Large intestine (tissue), 12 donors: ENCODE data around the gene PLA2G15. TPM values are rescaled to one million over a fixed set of nuclear protein-coding genes. Genes with fewer than 3 reads are reported as not detected.

ENCODE experiments used
- DNase-seq, 2 donors: peaks; one replicate each; pipeline versions ENCODE4 v3.0.0 to v3.0.0-alpha.2; 2013
- H3K27ac ChIP-seq: one replicate; pipeline ENCODE4 v1.5.1; 2013; ENCODE audit warnings: low read length
- H3K27me3 ChIP-seq: 2 replicates; pipeline ENCODE4 v1.6.1; 2013; ENCODE audit warnings: low read length; ENCODE audit not compliant: control insufficient read depth, insufficient read depth
- H3K36me3 ChIP-seq: 2 replicates; pipeline ENCODE4 v1.6.1; 2013; ENCODE audit warnings: low read length; ENCODE audit not compliant: control insufficient read depth, insufficient read depth
- H3K4me1 ChIP-seq: one replicate; pipeline ENCODE4 v1.6.1; 2013; ENCODE audit warnings: low read length; ENCODE audit not compliant: control insufficient read depth, insufficient read depth
- H3K4me3 ChIP-seq: one replicate; pipeline ENCODE4 v1.5.1; 2013; ENCODE audit warnings: low read length
- H3K9me3 ChIP-seq: one replicate; pipeline ENCODE4 v1.6.1; 2013; ENCODE audit warnings: mild to moderate bottlenecking, low read depth, low read length, moderate library complexity; ENCODE audit not compliant: control insufficient read depth
- WGBS: methylation state at CpG from one replicate; pipeline ENCODE4 v1.1.5; 2013; ENCODE audit warnings: low lambda C conversion rate; ENCODE audit not compliant: insufficient coverage; 5-methylcytosine and 5-hydroxymethylcytosine counted together
- long read RNA-seq, 11 donors: transcript quantifications; one replicate each; lab custom pipeline, GENCODE V29; 2026
- polyA plus RNA-seq: library from polyadenylated mRNA; unstranded; fragments of 120-200 nt; gene quantifications from one replicate; pipeline ENCODE4 v1.2.1, GENCODE V29; 2013

Gene PLA2G15, protein sequence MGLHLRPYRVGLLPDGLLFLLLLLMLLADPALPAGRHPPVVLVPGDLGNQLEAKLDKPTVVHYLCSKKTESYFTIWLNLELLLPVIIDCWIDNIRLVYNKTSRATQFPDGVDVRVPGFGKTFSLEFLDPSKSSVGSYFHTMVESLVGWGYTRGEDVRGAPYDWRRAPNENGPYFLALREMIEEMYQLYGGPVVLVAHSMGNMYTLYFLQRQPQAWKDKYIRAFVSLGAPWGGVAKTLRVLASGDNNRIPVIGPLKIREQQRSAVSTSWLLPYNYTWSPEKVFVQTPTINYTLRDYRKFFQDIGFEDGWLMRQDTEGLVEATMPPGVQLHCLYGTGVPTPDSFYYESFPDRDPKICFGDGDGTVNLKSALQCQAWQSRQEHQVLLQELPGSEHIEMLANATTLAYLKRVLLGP
- polyA plus RNA-seq, result 18.7 TPM
- long read RNA-seq, donor 1, partial matches to known transcripts, result 0 of 2 reads
- long read RNA-seq, donor 1, other reads (novel, unspliced or antisense), result 0 of 2 reads
- long read RNA-seq, donor 2, transcript PLA2G15-201 (6 exons, 2,727 nt), result major isoform, 7 of 8 reads
- long read RNA-seq, donor 2, partial matches to known transcripts, result 0 of 8 reads
- long read RNA-seq, donor 2, other reads (novel, unspliced or antisense), result 0 of 8 reads
- long read RNA-seq, donor 3, result 0 reads
- long read RNA-seq, donor 4, result 0 reads
- long read RNA-seq, donor 5, partial matches to known transcripts, result 0 of 1 reads
- long read RNA-seq, donor 5, other reads (novel, unspliced or antisense), result 0 of 1 reads
- long read RNA-seq, donor 6, transcript PLA2G15-201 (6 exons, 2,727 nt), result major isoform, 5 of 6 reads
- long read RNA-seq, donor 6, partial matches to known transcripts, result 0 of 6 reads
- long read RNA-seq, donor 6, other reads (novel, unspliced or antisense), result 0 of 6 reads
- long read RNA-seq, donor 7, partial matches to known transcripts, result 0 of 3 reads
- long read RNA-seq, donor 7, other reads (novel, unspliced or antisense), result 0 of 3 reads
- long read RNA-seq, donor 8, partial matches to known transcripts, result 0 of 5 reads
- long read RNA-seq, donor 8, other reads (novel, unspliced or antisense), result 0 of 5 reads
- long read RNA-seq, donor 9, partial matches to known transcripts, result 0 of 3 reads
- long read RNA-seq, donor 9, other reads (novel, unspliced or antisense), result 0 of 3 reads
- long read RNA-seq, donor 10, partial matches to known transcripts, result 0 of 5 reads
- long read RNA-seq, donor 10, other reads (novel, unspliced or antisense), result 0 of 5 reads
- long read RNA-seq, donor 11, transcript PLA2G15-201 (6 exons, 2,727 nt), result major isoform, 5 of 8 reads
- long read RNA-seq, donor 11, partial matches to known transcripts, result 0 of 8 reads
- long read RNA-seq, donor 11, other reads (novel, unspliced or antisense), result 0 of 8 reads

DNA sequence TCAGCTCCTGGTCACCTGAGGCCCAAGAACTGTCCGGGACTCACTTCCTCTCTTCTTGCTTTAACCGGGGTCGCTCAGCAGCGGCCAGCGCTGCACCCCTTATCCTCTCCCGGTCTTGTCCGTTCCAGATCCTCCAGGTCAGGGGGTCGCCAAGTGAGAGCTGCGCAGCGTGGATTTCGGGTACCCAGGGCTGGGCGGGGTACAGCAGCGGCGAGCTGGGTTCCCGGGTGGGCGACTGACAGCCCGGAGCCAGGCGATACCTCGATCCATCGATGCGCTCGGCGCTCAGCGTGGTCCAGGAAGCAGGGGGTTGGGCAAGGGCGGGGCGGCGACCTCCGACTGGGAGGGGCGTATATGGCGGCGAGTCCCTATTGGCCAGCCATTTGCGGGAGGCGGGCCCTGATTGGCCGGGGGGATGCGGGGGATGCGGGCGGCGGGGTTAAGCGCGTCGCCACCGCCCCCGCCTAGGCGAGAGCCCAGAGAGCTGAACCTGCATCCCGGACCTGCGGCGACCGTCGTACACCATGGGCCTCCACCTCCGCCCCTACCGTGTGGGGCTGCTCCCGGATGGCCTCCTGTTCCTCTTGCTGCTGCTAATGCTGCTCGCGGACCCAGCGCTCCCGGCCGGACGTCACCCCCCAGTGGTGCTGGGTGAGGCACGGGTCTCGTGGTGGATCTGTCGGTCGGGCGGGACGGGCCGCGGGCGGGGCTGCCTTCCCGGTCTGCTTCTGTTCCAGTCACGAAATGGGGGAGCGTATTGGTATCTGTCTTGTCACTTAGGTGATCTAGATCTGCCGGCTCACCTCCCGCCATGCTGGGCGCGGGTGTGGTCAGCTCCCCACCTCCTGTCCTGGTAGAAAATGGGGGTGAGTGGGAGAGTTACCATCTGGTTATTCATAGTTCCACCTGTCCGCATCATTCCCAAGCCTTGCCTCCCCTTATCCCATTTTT, at the start of gene PLA2G15:
TSS of gene PLA2G15 (plus strand) at position 471 of the 951 bp plus-strand sequence. CDS start at position 525, 54 bp downstream.
- H3K36me3 ChIP-seq, result peaks cover 8% of the 10 kb centered on the region
- H3K4me3 ChIP-seq, result peak within 1 kb of the TSS; percentile 95
- H3K9me3 ChIP-seq, result no peaks in the 10 kb centered on the region
- peak within 1 kb of the TSS; percentile 54 for H3K27ac ChIP-seq
- peaks cover 28% of the 10 kb centered on the region for H3K4me1 ChIP-seq
- peak; percentile 94 to 97 for DNase-seq
- H3K27me3 ChIP-seq, result no peaks in the 10 kb centered on the region
- WGBS, result no CpG with 5 or more reads among the region's 75 CpGs

DNA sequence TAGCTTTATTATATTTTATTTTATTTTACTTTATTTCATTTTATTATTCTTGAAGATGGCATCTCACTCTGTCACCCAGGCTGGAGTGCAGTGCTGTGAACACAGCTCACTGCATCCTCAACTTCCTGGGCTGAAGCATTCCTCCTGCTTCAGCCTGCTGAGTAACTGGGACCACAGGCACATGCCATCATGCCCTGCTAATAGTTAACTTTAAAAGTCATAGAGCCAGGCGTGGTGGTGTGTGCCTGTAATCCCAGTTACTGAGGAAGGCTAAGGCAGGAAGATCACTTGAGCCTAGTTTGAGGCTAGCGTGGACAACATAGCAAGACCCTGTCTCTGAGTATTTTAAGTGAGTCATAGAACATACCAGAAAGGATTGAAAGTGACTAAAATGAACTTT, 47.9 kb upstream of the PLA2G15 start:
- DNase-seq, result no peak
- no peak overlapping the region for H3K4me3 ChIP-seq
- no peaks in the 10 kb centered on the region for H3K4me1 ChIP-seq
- no CpG with 5 or more reads among the region's 2 CpGs for WGBS
- H3K27me3 ChIP-seq, result no peaks in the 10 kb centered on the region
- H3K27ac ChIP-seq, result no peak overlapping the region
- peaks cover 22% of the 10 kb centered on the region for H3K36me3 ChIP-seq
- H3K9me3 ChIP-seq, result no peaks in the 10 kb centered on the region

DNA sequence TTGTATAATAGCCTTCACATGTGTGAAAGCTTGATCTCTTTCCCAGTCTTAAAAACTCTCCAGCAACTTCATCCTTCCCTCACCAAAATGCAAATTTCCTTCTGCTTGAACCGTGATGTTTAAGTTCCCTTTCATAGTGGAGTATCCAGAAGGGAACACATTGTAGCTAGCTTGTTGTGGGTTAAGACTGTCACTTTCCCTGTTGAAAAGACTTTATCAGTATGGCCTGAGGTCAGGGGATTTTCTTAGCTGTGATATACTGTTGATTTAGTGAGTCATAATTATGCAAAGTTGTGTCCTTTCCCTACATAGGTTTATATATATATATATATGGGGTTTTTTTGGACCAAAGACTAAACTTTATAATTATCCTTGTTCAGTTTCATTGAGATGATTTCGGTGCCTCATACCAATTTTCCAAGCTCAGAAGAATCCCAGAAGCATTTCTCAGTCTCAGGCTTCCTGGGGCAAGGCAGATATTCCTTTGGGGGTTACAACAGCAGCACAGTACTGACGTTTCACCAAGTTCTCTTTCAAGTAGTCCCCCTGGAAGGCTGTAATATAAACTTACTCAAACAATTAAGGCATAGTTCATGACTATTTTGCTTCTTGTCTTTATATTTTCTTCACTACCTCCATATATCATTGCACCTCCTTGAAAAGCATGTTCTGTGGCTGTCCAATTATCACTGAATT, 44.9 kb upstream of the PLA2G15 start:
- no peaks in the 10 kb centered on the region for H3K9me3 ChIP-seq
- DNase-seq, result no peak
- no peak overlapping the region for H3K27ac ChIP-seq
- H3K4me3 ChIP-seq, result no peak overlapping the region
- 33% methylated on average over 1 of the region's 3 CpGs for WGBS
- H3K27me3 ChIP-seq, result no peaks in the 10 kb centered on the region
- H3K4me1 ChIP-seq, result no peaks in the 10 kb centered on the region
- peaks cover 8% of the 10 kb centered on the region for H3K36me3 ChIP-seq

DNA sequence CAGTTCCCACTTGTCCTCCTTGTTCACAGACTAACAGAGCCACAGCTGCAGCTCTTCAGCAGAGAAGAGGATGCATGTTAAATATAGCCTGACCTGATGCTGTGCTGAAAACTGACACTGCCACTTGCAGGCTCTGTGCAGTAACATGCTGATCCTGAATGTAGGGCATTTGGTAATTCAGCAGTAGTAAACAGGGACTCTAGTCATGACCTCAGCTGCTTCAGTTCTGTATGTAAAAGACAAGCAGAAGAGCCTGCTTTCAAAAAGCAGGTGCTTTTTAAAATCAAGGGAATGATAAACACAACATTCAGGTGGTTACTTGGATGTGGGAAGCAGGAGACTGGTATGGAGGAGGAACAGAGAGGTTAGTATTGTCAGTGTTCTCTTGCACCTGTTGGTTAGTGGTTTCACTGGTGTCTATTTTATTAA, 43.1 kb upstream of the PLA2G15 start:
- no peak overlapping the region for H3K4me3 ChIP-seq
- H3K36me3 ChIP-seq, result peaks cover 8% of the 10 kb centered on the region
- H3K9me3 ChIP-seq, result no peaks in the 10 kb centered on the region
- DNase-seq, result no peak
- H3K27ac ChIP-seq, result no peak overlapping the region
- H3K4me1 ChIP-seq, result no peaks in the 10 kb centered on the region
- no peaks in the 10 kb centered on the region for H3K27me3 ChIP-seq

DNA sequence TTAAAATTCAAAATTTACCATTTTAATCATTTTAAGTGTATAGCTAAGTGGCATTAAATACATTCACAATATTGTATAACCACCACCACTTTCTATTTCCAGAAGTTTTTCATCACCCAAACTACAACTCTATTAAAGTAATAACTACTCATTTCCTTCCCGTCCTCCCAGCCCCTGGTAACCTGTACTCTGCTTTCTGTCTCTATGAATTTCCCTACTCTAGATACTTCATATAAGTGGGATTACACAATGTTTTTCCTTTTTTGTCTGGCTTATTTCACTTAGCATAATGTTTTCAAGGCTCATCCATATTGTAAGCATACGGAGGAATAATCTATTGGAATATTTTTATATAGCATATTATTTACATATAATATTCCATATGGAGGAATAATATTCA, 38.9 kb upstream of the PLA2G15 start:
- Histone ChIP-seq H3K4me3 (no peak overlapping the region), H3K27me3 (no peaks in the 10 kb centered on the region), H3K4me1 (no peaks in the 10 kb centered on the region), H3K27ac (no peak overlapping the region), H3K9me3 (no peaks in the 10 kb centered on the region), H3K36me3 (peaks cover 5% of the 10 kb centered on the region)
- 100% methylated on average over 1 of the region's 2 CpGs for WGBS
- no peak for DNase-seq

DNA sequence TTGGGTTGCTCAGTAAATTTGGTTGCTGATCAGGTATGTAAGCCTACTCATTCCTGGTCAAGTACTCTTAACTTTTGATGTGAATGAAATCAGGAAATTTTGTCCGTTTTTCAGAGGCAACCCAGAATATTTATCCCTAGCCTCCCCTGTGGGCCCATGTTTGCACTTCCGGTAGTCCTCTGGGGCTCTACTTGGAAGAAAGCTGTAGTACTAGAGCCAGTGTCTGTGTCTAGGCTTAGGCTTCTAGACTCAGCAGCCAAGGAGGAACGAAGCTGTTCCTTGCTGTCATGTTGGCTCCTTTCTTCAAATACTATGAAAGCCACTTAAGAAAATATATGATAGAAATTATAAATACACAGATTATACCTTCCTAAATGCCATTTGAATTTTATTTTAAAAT, 30.4 kb upstream of the PLA2G15 start:
- no CpG with 5 or more reads among the region's 3 CpGs for WGBS
- Histone ChIP-seq H3K9me3 (no peaks in the 10 kb centered on the region), H3K27ac (no peak overlapping the region), H3K36me3 (peaks cover 8% of the 10 kb centered on the region), H3K4me3 (no peak overlapping the region), H3K4me1 (no peaks in the 10 kb centered on the region), H3K27me3 (no peaks in the 10 kb centered on the region)
- DNase-seq, result no peak

DNA sequence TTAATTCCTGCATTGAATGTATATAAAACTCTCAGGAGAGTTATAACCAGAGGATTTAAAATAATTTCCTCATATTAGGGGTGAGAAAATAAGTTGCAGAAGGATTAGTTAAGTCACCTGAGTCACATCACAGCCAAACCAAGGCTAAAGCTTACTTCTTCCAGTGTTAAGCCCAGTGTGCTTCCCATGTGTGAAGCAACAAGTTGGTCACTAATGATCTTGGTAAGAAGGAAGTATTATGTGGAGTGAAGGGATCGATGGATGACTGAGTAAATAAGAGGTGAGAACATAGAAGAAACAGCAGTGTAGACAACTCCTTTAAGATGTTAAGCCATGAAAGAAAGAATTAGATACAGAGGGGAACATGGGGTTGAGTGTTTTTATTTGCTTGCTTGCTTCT, 29.9 kb upstream of the PLA2G15 start:
- no peaks in the 10 kb centered on the region for H3K4me1 ChIP-seq
- no peak for DNase-seq
- no peak overlapping the region for H3K4me3 ChIP-seq
- H3K36me3 ChIP-seq, result peaks cover 9% of the 10 kb centered on the region
- no peaks in the 10 kb centered on the region for H3K9me3 ChIP-seq
- WGBS, result 88% methylated on average over 1 of the region's 1 CpG
- no peaks in the 10 kb centered on the region for H3K27me3 ChIP-seq
- no peak overlapping the region for H3K27ac ChIP-seq

DNA sequence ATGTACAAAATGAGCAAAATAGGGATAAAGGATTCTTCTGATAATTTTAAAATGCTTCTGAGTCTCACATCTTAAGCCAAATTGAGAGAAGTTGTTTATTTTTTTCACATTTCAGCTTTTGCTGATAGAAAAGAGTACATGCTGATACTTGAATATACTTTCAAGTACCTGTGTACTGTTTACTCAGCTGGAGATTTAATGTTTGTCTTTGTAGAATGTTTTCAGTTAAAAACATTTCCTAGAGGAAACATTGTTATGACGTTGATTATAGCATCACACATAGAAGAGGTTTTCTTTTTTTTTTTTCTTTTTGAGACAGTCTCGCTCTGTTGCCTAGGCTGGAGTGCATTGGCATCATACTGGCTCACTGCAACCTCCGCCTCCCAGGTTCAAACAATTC, 28.9 kb upstream of the PLA2G15 start:
- no peaks in the 10 kb centered on the region for H3K4me1 ChIP-seq
- no peaks in the 10 kb centered on the region for H3K9me3 ChIP-seq

DNA sequence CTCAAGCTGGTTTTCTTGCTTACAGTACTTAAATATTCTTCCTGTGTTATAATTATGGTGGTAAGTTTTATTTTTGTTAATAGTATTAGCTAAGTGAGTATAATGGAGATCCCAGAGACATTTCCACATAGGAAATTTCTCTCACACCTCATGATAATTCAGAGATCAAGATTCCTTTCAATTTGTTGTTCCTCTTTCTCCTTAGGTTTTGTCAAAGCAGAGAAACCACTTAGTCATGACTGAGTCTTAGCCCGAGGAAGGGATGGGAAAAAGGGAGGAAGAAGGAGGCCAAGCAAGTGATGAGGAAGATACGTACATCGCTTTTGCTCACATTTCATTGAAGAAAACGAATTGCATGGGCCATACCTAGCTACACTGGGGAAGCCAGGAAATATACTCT, 27.7 kb upstream of the PLA2G15 start:
- no peaks in the 10 kb centered on the region for H3K27me3 ChIP-seq
- H3K4me3 ChIP-seq, result no peak overlapping the region
- WGBS, result 94% methylated on average over 3 of the region's 4 CpGs
- no peaks in the 10 kb centered on the region for H3K4me1 ChIP-seq
- H3K36me3 ChIP-seq, result peaks cover 9% of the 10 kb centered on the region
- H3K27ac ChIP-seq, result no peak overlapping the region
- no peak for DNase-seq
- no peaks in the 10 kb centered on the region for H3K9me3 ChIP-seq

More for the DNA sequence above, 28.9 kb upstream of the PLA2G15 start:
- Histone ChIP-seq H3K4me3 (no peak overlapping the region), H3K36me3 (peaks cover 9% of the 10 kb centered on the region), H3K27me3 (no peaks in the 10 kb centered on the region), H3K27ac (no peak overlapping the region)
- DNase-seq, result no peak
- WGBS, result 100% methylated on average over 1 of the region's 3 CpGs
